ENCODE data around the gene CES3. TPM values are rescaled to one million over a fixed set of nuclear protein-coding genes. Genes with fewer than 3 reads are reported as not detected.
A peak's percentile ranks its signal among the peaks of the same experiment; 100 is the strongest.

Gene CES3
- total and polyA plus RNA-seq, 3 donors from 2014 or later = 1.5 to 4.5 (median 4.1) TPM

DNA sequence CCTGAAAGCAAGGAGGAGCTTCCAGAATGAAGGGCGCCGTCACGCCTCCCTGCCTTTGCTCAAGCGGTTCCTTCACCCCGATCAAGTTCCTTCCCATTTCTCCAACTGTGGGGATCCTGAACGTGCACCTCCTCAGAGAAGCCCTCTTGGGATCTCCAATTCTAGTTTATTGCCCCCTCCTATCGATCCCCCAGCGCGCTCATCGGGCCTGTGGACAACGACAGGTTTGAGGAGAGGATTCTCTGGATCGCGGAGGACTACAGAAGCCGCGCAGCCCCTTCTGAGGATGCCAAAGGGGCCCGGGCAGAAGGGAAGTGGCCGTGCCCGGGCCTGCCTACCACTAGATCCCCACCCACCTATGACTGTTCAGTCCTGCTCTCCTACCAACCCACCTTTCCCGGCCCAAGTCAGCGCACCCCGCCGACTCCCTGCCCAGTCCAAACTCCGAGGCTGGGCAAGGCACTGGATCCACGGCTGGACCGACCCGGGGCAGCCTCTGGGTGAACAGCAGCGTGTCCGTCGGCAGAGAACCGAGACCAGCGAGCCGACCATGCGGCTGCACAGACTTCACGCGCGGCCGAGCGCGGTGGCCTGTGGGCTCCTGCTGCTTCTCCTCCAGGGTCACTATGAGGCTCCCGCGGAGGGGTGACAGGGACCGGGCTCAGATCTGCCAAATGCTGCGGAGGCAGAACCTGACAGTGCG lies 12.8 kb upstream of the CES3 start:
- WGBS, 2 donors = 0 to 1% methylated on average over 17 to 41 of the region's 44 CpGs
- Histone ChIP-seq H3K4me1 (peaks cover 16% of the 10 kb centered on the region), H3K27me3 (no peaks in the 10 kb centered on the region), H3K36me3 (ENCODE audit: low read depth, missing control alignments) (no peaks in the 10 kb centered on the region), H3K9me3 (no peaks in the 10 kb centered on the region), H3K4me3 (peak overlapping the region; percentile 31 to 56), H3K27ac (no peak overlapping the region)
- intact Hi-C loops (cut with DNase I; ENCODE audit: low total_unique reads) = no loop called here
- peak; percentile 20 for DNase-seq
- TF ChIP-seq, protein P1, sequence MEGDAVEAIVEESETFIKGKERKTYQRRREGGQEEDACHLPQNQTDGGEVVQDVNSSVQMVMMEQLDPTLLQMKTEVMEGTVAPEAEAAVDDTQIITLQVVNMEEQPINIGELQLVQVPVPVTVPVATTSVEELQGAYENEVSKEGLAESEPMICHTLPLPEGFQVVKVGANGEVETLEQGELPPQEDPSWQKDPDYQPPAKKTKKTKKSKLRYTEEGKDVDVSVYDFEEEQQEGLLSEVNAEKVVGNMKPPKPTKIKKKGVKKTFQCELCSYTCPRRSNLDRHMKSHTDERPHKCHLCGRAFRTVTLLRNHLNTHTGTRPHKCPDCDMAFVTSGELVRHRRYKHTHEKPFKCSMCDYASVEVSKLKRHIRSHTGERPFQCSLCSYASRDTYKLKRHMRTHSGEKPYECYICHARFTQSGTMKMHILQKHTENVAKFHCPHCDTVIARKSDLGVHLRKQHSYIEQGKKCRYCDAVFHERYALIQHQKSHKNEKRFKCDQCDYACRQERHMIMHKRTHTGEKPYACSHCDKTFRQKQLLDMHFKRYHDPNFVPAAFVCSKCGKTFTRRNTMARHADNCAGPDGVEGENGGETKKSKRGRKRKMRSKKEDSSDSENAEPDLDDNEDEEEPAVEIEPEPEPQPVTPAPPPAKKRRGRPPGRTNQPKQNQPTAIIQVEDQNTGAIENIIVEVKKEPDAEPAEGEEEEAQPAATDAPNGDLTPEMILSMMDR (IDR thresholded peaks at IDR 0.05) = no peak
- TF ChIP-seq POLR2A (IDR thresholded peaks at IDR 0.05) = no peak

DNA sequence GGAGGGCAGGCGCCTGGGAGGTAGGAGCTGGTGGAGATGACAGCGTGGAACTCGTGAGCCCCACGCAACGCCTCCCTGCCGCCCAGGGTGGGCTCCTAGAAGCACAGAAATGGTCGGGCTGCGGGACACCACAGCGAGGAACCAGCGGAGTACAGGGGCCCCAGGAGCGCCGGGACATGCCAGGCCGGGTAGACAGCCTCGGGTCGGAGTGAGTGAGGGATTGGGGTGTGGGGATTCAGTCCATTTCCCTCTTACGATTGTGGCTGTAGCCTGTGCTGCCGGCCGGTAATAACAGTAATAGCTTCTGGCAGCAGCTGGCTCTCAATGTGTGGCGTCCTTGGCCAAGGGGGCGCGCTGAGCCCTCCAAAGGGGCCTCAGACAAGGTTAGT lies 12.2 kb upstream of the CES3 start:
- no peak for DNase-seq
- H3K9me3 ChIP-seq = no peaks in the 10 kb centered on the region
- H3K27me3 ChIP-seq = no peaks in the 10 kb centered on the region
- TF ChIP-seq POLR2A (IDR thresholded peaks at IDR 0.05) = no peak
- TF ChIP-seq, protein P1 (IDR thresholded peaks at IDR 0.05) = no peak
- no peak overlapping the region for H3K27ac ChIP-seq
- peak overlapping the region; percentile 31 to 56 for H3K4me3 ChIP-seq
- peaks cover 16% of the 10 kb centered on the region for H3K4me1 ChIP-seq
- intact Hi-C loops (cut with DNase I; ENCODE audit: low total_unique reads) = no loop called here
- H3K36me3 ChIP-seq (ENCODE audit: low read depth, missing control alignments) = no peaks in the 10 kb centered on the region
- 6 to 8% methylated on average over 11 to 21 of the region's 21 CpGs for WGBS, 2 donors

DNA sequence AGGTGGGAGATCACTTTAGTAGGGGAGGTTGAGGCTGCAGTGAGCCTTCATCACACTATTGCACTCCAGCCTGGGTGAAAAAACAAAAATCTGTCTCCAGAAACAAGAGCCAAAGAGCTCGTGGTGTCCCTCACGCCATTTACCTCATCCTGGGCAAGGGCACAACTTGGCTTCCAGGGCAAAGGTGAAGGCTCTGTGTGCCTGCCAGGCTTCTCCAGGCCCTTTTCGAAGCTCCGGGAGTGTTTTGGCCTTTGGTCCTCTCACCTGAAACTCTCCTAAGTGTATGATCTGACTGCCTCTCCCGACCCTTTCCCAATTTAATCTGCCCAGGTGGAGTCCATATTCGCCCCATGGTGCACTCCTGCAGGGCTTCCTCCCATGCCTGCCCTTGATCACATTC lies 11.6 kb upstream of the CES3 start:
- TF ChIP-seq, protein P1 (IDR thresholded peaks at IDR 0.05) = no peak
- TF ChIP-seq POLR2A (IDR thresholded peaks at IDR 0.05) = no peak
- intact Hi-C loops (cut with DNase I; ENCODE audit: low total_unique reads) = no loop called here
- peaks cover 16% of the 10 kb centered on the region for H3K4me1 ChIP-seq
- H3K27me3 ChIP-seq = no peaks in the 10 kb centered on the region
- no peak overlapping the region for H3K4me3 ChIP-seq
- no peaks in the 10 kb centered on the region for H3K36me3 ChIP-seq (ENCODE audit: low read depth, missing control alignments)
- H3K9me3 ChIP-seq = no peaks in the 10 kb centered on the region
- no peak for DNase-seq
- WGBS, 2 donors = 76 to 79% methylated on average over 5 to 6 of the region's 6 CpGs
- H3K27ac ChIP-seq = no peak overlapping the region

DNA sequence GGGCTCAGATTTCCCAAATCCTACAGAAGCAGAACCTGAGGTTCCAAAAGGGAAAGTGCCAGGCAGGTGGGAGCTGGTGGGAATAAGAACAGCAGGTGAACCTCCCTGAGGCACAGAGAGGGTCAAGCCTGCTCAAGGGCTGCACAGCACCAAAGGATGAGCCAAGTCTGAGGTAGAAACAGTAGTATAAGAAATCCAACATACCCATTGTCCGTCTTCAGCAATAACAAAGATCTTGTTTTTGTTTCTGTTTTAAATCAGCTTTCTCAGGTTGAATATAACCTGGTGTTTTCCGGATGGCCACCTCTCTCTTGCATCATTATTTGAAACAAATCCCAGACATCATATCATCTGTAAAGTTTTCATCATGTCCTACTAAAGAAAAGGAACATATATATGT lies 10.6 kb upstream of the CES3 start:
- intact Hi-C loops (cut with DNase I; ENCODE audit: low total_unique reads) = no loop called here

More for the DNA sequence above, 10.6 kb upstream of the CES3 start:
- Histone ChIP-seq H3K27me3 (no peaks in the 10 kb centered on the region), H3K9me3 (no peaks in the 10 kb centered on the region), H3K27ac (no peak overlapping the region), H3K4me1 (peaks cover 17% of the 10 kb centered on the region), H3K4me3 (no peak overlapping the region), H3K36me3 (ENCODE audit: low read depth, missing control alignments) (no peaks in the 10 kb centered on the region)
- whole genome bisulfite sequencing, 2 donors = 84 to 96% methylated on average over 2 of the region's 2 CpGs
- TF ChIP-seq, protein P1 (IDR thresholded peaks at IDR 0.05) = no peak
- TF ChIP-seq POLR2A (IDR thresholded peaks at IDR 0.05) = no peak
- DNase-seq = no peak

Data from testis (tissue), 3 donors.